IMR-90 (cell line): Measurements from ENCODE around the gene RAP2B. TPM values are rescaled to one million over a fixed set of nuclear protein-coding genes. Genes with fewer than 3 reads are reported as not detected.

Experiments
- ATAC-seq: fragments of 200-7000 bp; cut with Tn5 transposase; 2 replicates; pipeline ENCODE4 v1.9.1; 2020; ENCODE audit warnings: low read depth, mild to moderate bottlenecking, moderate library complexity
- BruUV-seq: library from RNA; stranded (reverse); fragments of 400-500 nt; replicated peaks from 2 replicates; lab custom pipeline; 2021; lab: Mats Ljungman, UMichigan
- CTCF ChIA-PET: fragments of 300-600 bp; formaldehyde crosslinking; extraction: SDS; loops from one replicate; lab custom pipeline; 2021; ENCODE audit warnings: antibody characterized with exemption; lab: Yijun Ruan, JAX
- POLR2A ChIA-PET: fragments of 300-600 bp; sonication (Branson Sonifier 250); formaldehyde crosslinking; loops from one replicate; lab custom pipeline; 2022; ENCODE audit warnings: antibody characterized with exemption; ENCODE audit not compliant: unreplicated experiment; lab: Charles Lee
- DNase-seq: peaks from one replicate; pipeline ENCODE4 v3.0.0; 2013
- H2AFZ ChIP-seq: replicated peaks from 2 replicates; pipeline ENCODE3; 2013; ENCODE audit warnings: low read length, mild to moderate bottlenecking; ENCODE audit not compliant: poor library complexity
- H2AK5ac ChIP-seq: 2 replicates; pipeline ENCODE4 v1.6.1; 2013; ENCODE audit warnings: low read depth, low read length, inconsistent platforms
- H2AK9ac ChIP-seq: replicated peaks from 2 replicates; pipeline ENCODE3; 2013; ENCODE audit warnings: mild to moderate bottlenecking, low read depth, low read length, moderate library complexity; ENCODE audit not compliant: poor library complexity
- H2BK120ac ChIP-seq: 2 replicates; pipeline ENCODE4 v1.6.1; 2013; ENCODE audit warnings: low read depth, low read length, inconsistent platforms
- H2BK15ac ChIP-seq: 3 replicates; pipeline ENCODE4 v1.6.1; 2013; ENCODE audit warnings: low read depth, low read length, inconsistent platforms
- H2BK20ac ChIP-seq: 2 replicates; pipeline ENCODE4 v1.6.1; 2013; ENCODE audit warnings: low read depth, mild to moderate bottlenecking, inconsistent platforms, low read length, moderate library complexity
- H2BK5ac ChIP-seq: 2 replicates; pipeline ENCODE4 v1.6.1; 2013; ENCODE audit warnings: mild to moderate bottlenecking, low read depth, low read length, inconsistent platforms; ENCODE audit not compliant: poor library complexity, severe bottlenecking
- H3K14ac ChIP-seq: replicated peaks from 2 replicates; pipeline ENCODE4 v1.6.1; 2013; ENCODE audit warnings: low read depth, low read length, inconsistent platforms
- H3K18ac ChIP-seq: 2 replicates; pipeline ENCODE4 v1.6.1; 2013; ENCODE audit warnings: low read depth, low read length, control low read depth
- H3K23ac ChIP-seq: 2 replicates; pipeline ENCODE4 v1.6.1; 2013; ENCODE audit warnings: low read depth, low read length, inconsistent platforms
- H3K27ac ChIP-seq: 2 replicates; pipeline ENCODE4 v1.5.1; 2013; ENCODE audit warnings: mild to moderate bottlenecking, control low read depth, low read length; ENCODE audit not compliant: insufficient read depth
- H3K27me3 ChIP-seq: 2 replicates; pipeline ENCODE4 v1.6.1; 2013; ENCODE audit warnings: low read length; ENCODE audit not compliant: control insufficient read depth, insufficient read depth
- H3K36me3 ChIP-seq: 2 replicates; pipeline ENCODE4 v1.6.1; 2013; ENCODE audit warnings: low read length, mixed read lengths; ENCODE audit not compliant: control insufficient read depth, insufficient read depth
- H3K4ac ChIP-seq: 2 replicates; pipeline ENCODE4 v1.6.1; 2013; ENCODE audit warnings: low read depth, low read length, inconsistent platforms
- H3K4me1 ChIP-seq: 2 replicates; pipeline ENCODE4 v1.6.1; 2013; ENCODE audit warnings: low read length, mixed read lengths; ENCODE audit not compliant: control insufficient read depth, insufficient read depth
- H3K4me2 ChIP-seq: 2 replicates; pipeline ENCODE4 v1.6.1; 2013; ENCODE audit warnings: low read depth, mild to moderate bottlenecking, control low read depth, low read length, moderate library complexity
- H3K4me3 ChIP-seq: 2 replicates; pipeline ENCODE4 v1.5.1; 2013; ENCODE audit warnings: low read depth, mild to moderate bottlenecking, control low read depth, low read length, moderate library complexity; ENCODE audit not compliant: insufficient read depth
- H3K56ac ChIP-seq: 2 replicates; pipeline ENCODE4 v1.6.1; 2013; ENCODE audit warnings: low read length, inconsistent platforms; ENCODE audit not compliant: insufficient read depth; ENCODE audit errors: extremely low read depth
- H3K79me1 ChIP-seq, 2 experiments: 2 replicates each; pipeline ENCODE4 v1.6.1; 2013; ENCODE audit warnings: low read length in 2 of 2, inconsistent platforms in 1 of 2, low read depth in 1 of 2
- H3K9ac ChIP-seq: 2 replicates; pipeline ENCODE4 v1.6.1; 2013; ENCODE audit warnings: low read depth, low read length, control low read depth
- H3K9me1 ChIP-seq: 2 replicates; pipeline ENCODE4 v1.6.1; 2013; ENCODE audit warnings: low read length, inconsistent platforms; ENCODE audit not compliant: insufficient read depth
- H3K9me3 ChIP-seq: 2 replicates; pipeline ENCODE4 v1.6.1; 2013; ENCODE audit warnings: low read length; ENCODE audit not compliant: control insufficient read depth, insufficient read depth
- H4K20me1 ChIP-seq: 2 replicates; pipeline ENCODE4 v1.6.1; 2013; ENCODE audit warnings: low read length, inconsistent platforms; ENCODE audit not compliant: insufficient read depth
- H4K5ac ChIP-seq: 2 replicates; pipeline ENCODE4 v1.6.1; 2013; ENCODE audit warnings: mild to moderate bottlenecking, low read depth, low read length, control low read depth
- H4K8ac ChIP-seq, 2 experiments: 2 replicates each; pipeline ENCODE4 v1.6.1; 2013; ENCODE audit warnings: low read depth in 2 of 2, low read length in 2 of 2, control low read depth in 1 of 2, inconsistent platforms in 1 of 2
- H4K91ac ChIP-seq: 2 replicates; pipeline ENCODE4 v1.6.1; 2013; ENCODE audit warnings: low read depth, low read length, inconsistent platforms; ENCODE audit not compliant: insufficient read depth
- ELK1 ChIP-seq: fragments of 150-350 bp; IDR thresholded peaks from 2 replicates; pipeline ENCODE4 v1.6.1; 2016; ENCODE audit warnings: low read depth, mild to moderate bottlenecking, low read length, moderate library complexity, borderline replicate concordance
- NFE2L2 ChIP-seq: fragments of 150-350 bp; IDR thresholded peaks from 2 replicates; pipeline ENCODE4 v1.6.1; 2016; ENCODE audit warnings: low read depth, mild to moderate bottlenecking, low read length
- RAD21 ChIP-seq: IDR thresholded peaks from 2 replicates; pipeline ENCODE4 v1.6.1; 2012; ENCODE audit warnings: low read length, improper control_type of control experiment
- WGBS, 2 experiments: methylation state at CpG; one replicate each; pipeline versions ENCODE4 v1.1.5 to v1.1.7; 2013; ENCODE audit warnings: missing lambda C conversion rate in 2 of 2; ENCODE audit not compliant: insufficient read length in 1 of 2; ENCODE audit errors: extremely low coverage in 2 of 2; 5-methylcytosine and 5-hydroxymethylcytosine counted together
- dilution Hi-C: fragments of 300-500 bp; cut with HindIII; formaldehyde crosslinking; loops from one replicate; pipeline ENCODE4 v1.14.3; 2018; ENCODE audit warnings: low sequenced_read_pairs; ENCODE audit not compliant: unreplicated experiment
- in situ Hi-C: fragments of 300-500 bp; cut with MboI; formaldehyde crosslinking; loops from 3 replicates; pipeline ENCODE4 v1.14.3; 2019; ENCODE audit warnings: low sequenced_read_pairs, inconsistent platforms, mixed read lengths
- intact Hi-C: fragments of 100-400 bp; cut with micrococcal nuclease; formaldehyde crosslinking; loops from 2 replicates; pipeline ENCODE4 v1.10.0; 2022
- polyA plus RNA-seq, 3 experiments: library from polyadenylated mRNA; depleted of rRNA; stranded (reverse); fragments of >200 nt; gene quantifications; 2 replicates each; pipeline ENCODE4 v1.2.3, GENCODE V29; 2012; ENCODE audit warnings: low replicate concordance in 1 of 3
- total RNA-seq: library from RNA; depleted of rRNA; stranded (reverse); fragments of >200 nt; gene quantifications from 2 replicates; pipeline ENCODE4 v1.2.3, GENCODE V29; 2012

Gene RAP2B
- total and polyA plus RNA-seq, 2 of the 4 experiments (the other 2 are of a cell fraction), result 6.6 to 12.4 TPM

- Histone ChIP-seq H3K9me3 (no peaks in the 10 kb centered on the region), H3K9ac (no peak overlapping the region), H2BK120ac (no peak overlapping the region), H3K56ac (no peak overlapping the region), H2BK5ac (no peak overlapping the region), H3K4ac (no peak overlapping the region), H3K27ac (no peak overlapping the region), H2BK15ac (no peak overlapping the region), H3K27me3 (no peaks in the 10 kb centered on the region), H3K4me1 (no peaks in the 10 kb centered on the region), H4K5ac (no peak overlapping the region), H3K9me1 (no peaks in the 10 kb centered on the region), H4K8ac (no peak overlapping the region), H3K4me2 (no peak overlapping the region), H3K18ac (no peak overlapping the region), H3K79me1 (no peaks in the 10 kb centered on the region), H2AK5ac (no peak overlapping the region), H3K23ac (no peak overlapping the region), H4K20me1 (no peaks in the 10 kb centered on the region), H4K91ac (no peak overlapping the region), H2BK20ac (no peak overlapping the region), H3K4me3 (no peak overlapping the region), H3K14ac (no peak overlapping the region), H2AFZ (no peak overlapping the region), H2AK9ac (no peak overlapping the region), H3K36me3 (no peaks in the 10 kb centered on the region)
- POLR2A ChIA-PET, result no interaction called here
- DNase-seq (peak; percentile 56), ATAC-seq (no peak)
- dilution Hi-C loops, result no loop called here
- no peak for TF ChIP-seq RAD21
- TF ChIP-seq ELK1, result no peak
- no peak for TF ChIP-seq NFE2L2
- no TSS peak for BruUV-seq
- in situ Hi-C loops, result no loop called here
- WGBS, 2 experiments, result no CpG with 5 or more reads among the region's 1 CpG
- intact Hi-C loops, result no loop called here
- CTCF ChIA-PET, result no interaction called here
Measured at GRCh38 chr3:153127788-153128187, 34.2 kb upstream of the RAP2B start.
